ENCODE results near the gene MED13L. TPM values are rescaled to one million over a fixed set of nuclear protein-coding genes. Genes with fewer than 3 reads are reported as not detected.

MED13L gene
- polyA plus RNA-seq, 1 of the 3 experiments (the other 2 are of a cell fraction) = 17.1 TPM

DNA sequence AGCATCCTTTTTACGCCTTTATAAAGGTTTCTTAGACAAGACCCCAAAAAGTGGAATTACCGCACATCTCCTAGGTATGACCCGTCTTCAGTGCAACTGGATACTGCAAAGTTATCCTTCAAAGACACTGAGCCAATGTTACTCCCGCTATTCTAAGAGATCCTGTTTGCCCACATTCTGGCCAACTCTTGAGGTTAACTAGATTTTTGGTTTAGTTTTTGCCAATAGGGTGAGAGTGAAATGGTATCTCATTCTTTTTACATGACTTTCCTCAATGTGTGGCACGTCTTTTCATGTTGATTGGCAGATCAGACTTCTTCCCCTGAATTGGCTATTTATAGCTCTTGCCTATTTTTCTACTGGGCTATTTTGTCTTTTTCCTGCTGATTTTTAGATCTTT is 347.2 kb downstream of the MED13L start:
- no peaks in the 10 kb centered on the region for H3K9me2 ChIP-seq

More for the DNA sequence above, 347.2 kb downstream of the MED13L start:
- Histone ChIP-seq H3K79me2 (ENCODE audit: insufficient read depth) (no peaks in the 10 kb centered on the region), H4K20me1 (ENCODE audit: insufficient read depth) (no peaks in the 10 kb centered on the region), H3F3A (replicated peaks; ENCODE audit: insufficient read depth) (no peaks in the 10 kb centered on the region), H3K4me2 (no peak overlapping the region), H3K4me3 (ENCODE audit: low read depth in 2 of 2, low read length in 1 of 2) (no peak overlapping the region), H2AFZ (ENCODE audit: low read depth) (no peak overlapping the region), H3K27ac (ENCODE audit: low read depth in 2 of 2, low read length in 1 of 2) (no peak overlapping the region), H3K9me3 (no peaks in the 10 kb centered on the region), H3K36me3 (replicated peaks in 1 of 2; ENCODE audit: control insufficient read depth in 1 of 2, insufficient read depth in 2 of 2, low read length in 1 of 2) (no peaks in the 10 kb centered on the region), H3K27me3 (ENCODE audit: insufficient read depth) (no peaks in the 10 kb centered on the region), H3K9ac (no peak overlapping the region), H3K4me1 (ENCODE audit: control insufficient read depth in 1 of 2, insufficient read depth in 2 of 2, low read depth in 1 of 2, low read length in 1 of 2) (no peaks in the 10 kb centered on the region)
- POLR2A ChIA-PET = no interaction called here
- CTCF ChIA-PET = interaction anchor here (0.7 to 2.2 kb wide), 3 partner anchors 13 to 22 kb away, joined by 3 to 5 read pairs (median 5); no protein-coding TSS in a partner anchor
- TF ChIP-seq YY1 (IDR thresholded peaks at IDR 0.05; ENCODE audit: low read depth) (no peak), MXI1 (IDR thresholded peaks at IDR 0.05; ENCODE audit: low read depth, low read length) (no peak), EZH2phosphoT487 (IDR thresholded peaks at IDR 0.05; ENCODE audit: borderline replicate concordance, low read depth) (no peak), TAF1 (IDR thresholded peaks at IDR 0.05; ENCODE audit: borderline replicate concordance, low read depth, low read length) (no peak), REST (IDR thresholded peaks at IDR 0.05; ENCODE audit: low read depth, low read length) (no peak), MEF2A (IDR thresholded peaks at IDR 0.05; ENCODE audit: borderline replicate concordance, low read depth) (no peak), NFIC (IDR thresholded peaks at IDR 0.05; ENCODE audit: borderline replicate concordance) (no peak), SIN3A (IDR thresholded peaks at IDR 0.05; ENCODE audit: borderline replicate concordance, low read depth, low read length) (no peak), POLR2AphosphoS5 (IDR thresholded peaks at IDR 0.05; ENCODE audit: low read depth, low read length) (no peak), RFX5 (IDR thresholded peaks at IDR 0.05; ENCODE audit: low read length) (no peak), RAD21 (IDR thresholded peaks at IDR 0.05; ENCODE audit: low read length) (no peak), NRF1 (IDR thresholded peaks at IDR 0.05; ENCODE audit: low read depth, low read length) (no peak), FOXM1 (IDR thresholded peaks at IDR 0.05; ENCODE audit: low read depth) (no peak), RCOR1 (IDR thresholded peaks at IDR 0.05; ENCODE audit: low read length) (no peak), USF1 (IDR thresholded peaks at IDR 0.05; ENCODE audit: borderline replicate concordance, low read depth) (no peak), SMC3 (IDR thresholded peaks at IDR 0.05; ENCODE audit: low read depth, low read length) (no peak), CTCF (IDR thresholded peaks at IDR 0.05) (no peak), CHD2 (IDR thresholded peaks at IDR 0.05; ENCODE audit: low read length, partially characterized antibody) (no peak)
- TF ChIP-seq, protein P1, sequence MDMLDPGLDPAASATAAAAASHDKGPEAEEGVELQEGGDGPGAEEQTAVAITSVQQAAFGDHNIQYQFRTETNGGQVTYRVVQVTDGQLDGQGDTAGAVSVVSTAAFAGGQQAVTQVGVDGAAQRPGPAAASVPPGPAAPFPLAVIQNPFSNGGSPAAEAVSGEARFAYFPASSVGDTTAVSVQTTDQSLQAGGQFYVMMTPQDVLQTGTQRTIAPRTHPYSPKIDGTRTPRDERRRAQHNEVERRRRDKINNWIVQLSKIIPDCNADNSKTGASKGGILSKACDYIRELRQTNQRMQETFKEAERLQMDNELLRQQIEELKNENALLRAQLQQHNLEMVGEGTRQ (IDR thresholded peaks at IDR 0.05; ENCODE audit: borderline replicate concordance, low read depth, low read length) = no peak
- DNase-seq = no peak
- 58% methylated on average over 5 of the region's 5 CpGs for WGBS (ENCODE audit: low lambda C conversion rate)

All from SK-N-SH (cell line).